HepG2 (cell line): ENCODE results near the gene RPS6KL1. TPM values are rescaled to one million over a fixed set of nuclear protein-coding genes. Genes with fewer than 3 reads are reported as not detected.

Source experiments
- ATAD3A ChIP-seq: sonication (generic); formaldehyde crosslinking; IDR thresholded peaks from 2 replicates; pipeline ENCODE4 v1.4.0; 2020; ENCODE audit warnings: missing genetic modification reagents
- ATF1 ChIP-seq: IDR thresholded peaks from 2 replicates; pipeline ENCODE4 v1.6.1; 2016; ENCODE audit warnings: mild to moderate bottlenecking, control low read depth
- BHLHE40 ChIP-seq: IDR thresholded peaks from 2 replicates; pipeline ENCODE4 v1.6.1; 2011; ENCODE audit warnings: low read length, improper control_type of control experiment
- CCAR2 ChIP-seq: fragments of 200-400 bp; formaldehyde crosslinking; optimal IDR thresholded peaks from 2 replicates; pipeline ENCODE3; 2018; ENCODE audit warnings: low read depth, mild to moderate bottlenecking, low read length, moderate library complexity
- ETV5 ChIP-seq: IDR thresholded peaks from 2 replicates; pipeline ENCODE4 v1.6.1; 2018; ENCODE audit warnings: missing biosample characterization, missing genetic modification reagents, inconsistent platforms, borderline replicate concordance
- HDAC6 ChIP-seq: fragments of 200-600 bp; sonication (generic); IDR thresholded peaks from 2 replicates; pipeline ENCODE4 v1.7.0; 2017; ENCODE audit warnings: mild to moderate bottlenecking, antibody characterized with exemption, low read length, low read depth
- HOXA3 ChIP-seq: sonication (generic); formaldehyde crosslinking; IDR thresholded peaks from 2 replicates; pipeline ENCODE4 v1.5.0; 2020; ENCODE audit warnings: missing genetic modification reagents
- IRF9 ChIP-seq: sonication (generic); formaldehyde crosslinking; IDR thresholded peaks from 2 replicates; pipeline ENCODE4 v1.8.0; 2022; ENCODE audit warnings: missing genetic modification reagents, mild to moderate bottlenecking, borderline replicate concordance
- KDM1A ChIP-seq: IDR thresholded peaks from 2 replicates; pipeline ENCODE4 v1.6.1; 2016; ENCODE audit warnings: missing compliant biosample characterization
- MAF1 ChIP-seq: sonication (generic); formaldehyde crosslinking; IDR thresholded peaks from 2 replicates; pipeline ENCODE4 v1.5.0; 2020; ENCODE audit warnings: missing genetic modification reagents, borderline replicate concordance
- MLXIP ChIP-seq: sonication (generic); formaldehyde crosslinking; IDR thresholded peaks from 2 replicates; pipeline ENCODE4 v1.9.0; 2021; ENCODE audit warnings: missing genetic modification reagents, borderline replicate concordance
- NFE2L2 ChIP-seq: fragments of 150-350 bp; IDR thresholded peaks from 2 replicates; pipeline ENCODE4 v1.6.1; 2014; ENCODE audit warnings: low read length
- REXO4 ChIP-seq: sonication (generic); formaldehyde crosslinking; IDR thresholded peaks from 2 replicates; pipeline ENCODE4 v1.8.0; 2022; ENCODE audit warnings: missing genetic modification reagents, mild to moderate bottlenecking, borderline replicate concordance
- SMARCE1 ChIP-seq: fragments of 450-650 bp; IDR thresholded peaks from 2 replicates; pipeline ENCODE4 v1.6.1; 2017; ENCODE audit warnings: borderline replicate concordance
- TP53 ChIP-seq: sonication (generic); formaldehyde crosslinking; conservative IDR thresholded peaks from 2 replicates; pipeline ENCODE4 v1.4.0; 2020; ENCODE audit warnings: missing genetic modification reagents
- ZMAT3 ChIP-seq: sonication (generic); formaldehyde crosslinking; conservative IDR thresholded peaks from 2 replicates; pipeline ENCODE4 v1.7.0; 2021; ENCODE audit warnings: missing genetic modification reagents
- ZNF124 ChIP-seq: sonication (generic); formaldehyde crosslinking; IDR thresholded peaks from 2 replicates; pipeline ENCODE4 v1.4.0; 2020; ENCODE audit warnings: missing genetic modification reagents
- ZNF160 ChIP-seq: sonication (generic); formaldehyde crosslinking; IDR thresholded peaks from 2 replicates; pipeline ENCODE4 v1.8.0; 2022; ENCODE audit warnings: mild to moderate bottlenecking, inconsistent platforms, missing genetic modification reagents
- ZNF260 ChIP-seq: sonication (generic); formaldehyde crosslinking; IDR thresholded peaks from 2 replicates; pipeline ENCODE4 v1.4.0; 2020; ENCODE audit warnings: missing genetic modification reagents, low read depth, mild to moderate bottlenecking, borderline replicate concordance
- ZNF501 ChIP-seq: sonication (generic); formaldehyde crosslinking; IDR thresholded peaks from 2 replicates; pipeline ENCODE4 v1.5.1; 2020; ENCODE audit warnings: mild to moderate bottlenecking, moderate library complexity, missing genetic modification reagents
- ZNF615 ChIP-seq: sonication (generic); formaldehyde crosslinking; IDR thresholded peaks from 2 replicates; pipeline ENCODE4 v1.5.0; 2020; ENCODE audit warnings: mild to moderate bottlenecking, missing genetic modification reagents, borderline replicate concordance
- ZNF83 ChIP-seq: sonication (generic); formaldehyde crosslinking; IDR thresholded peaks from 2 replicates; pipeline ENCODE4 v1.4.0; 2020; ENCODE audit warnings: missing genetic modification reagents, mild to moderate bottlenecking, borderline replicate concordance
- ZSCAN12 ChIP-seq: sonication (generic); formaldehyde crosslinking; IDR thresholded peaks from 2 replicates; pipeline ENCODE4 v1.9.0; 2021; ENCODE audit warnings: mild to moderate bottlenecking, missing genetic modification reagents
- polyA plus RNA-seq, 8 experiments: library from polyadenylated mRNA; depleted of rRNA in 3 of 8; stranded (reverse) in 7 of 8; unstranded in 1 of 8; fragments of >200 nt; fragmentation: Illumina TruSeq in 4 of 8; extraction: Trizol in 4 of 8; gene quantifications; 2 replicates each; pipeline versions ENCODE4 v1.2.1 to v1.2.3, GENCODE V29; 2011 to 2016; ENCODE audit warnings: low read depth in 4 of 8, missing spikeins in 1 of 8, mixed read lengths in 1 of 8; ENCODE audit not compliant: insufficient read depth in 1 of 8
- total RNA-seq, 5 experiments: library from RNA; depleted of rRNA; stranded (reverse); fragments of >200 nt; fragmentation: Illumina TruSeq; extraction: Trizol; gene quantifications; 2 replicates each; pipeline ENCODE4 v1.2.3, GENCODE V29; 2016; ENCODE audit warnings: low read depth in 1 of 5
- TF ChIP-seq, protein P1 (sequence below): sonication (generic); formaldehyde crosslinking; IDR thresholded peaks from 2 replicates; pipeline ENCODE4 v1.4.0; 2020; ENCODE audit warnings: missing genetic modification reagents; ENCODE audit errors: not compliant biosample characterization
- TF ChIP-seq, protein P2 (sequence below): sonication (generic); formaldehyde crosslinking; conservative IDR thresholded peaks from 2 replicates; pipeline ENCODE4 v1.4.0; 2020; ENCODE audit warnings: missing genetic modification reagents

The RPS6KL1 gene
- total and polyA plus RNA-seq, 2 of the 13 experiments (the other 11 are each of a cell fraction or from before 2014, with no cell fraction given), result 6.5 to 11.5 TPM

DNA sequence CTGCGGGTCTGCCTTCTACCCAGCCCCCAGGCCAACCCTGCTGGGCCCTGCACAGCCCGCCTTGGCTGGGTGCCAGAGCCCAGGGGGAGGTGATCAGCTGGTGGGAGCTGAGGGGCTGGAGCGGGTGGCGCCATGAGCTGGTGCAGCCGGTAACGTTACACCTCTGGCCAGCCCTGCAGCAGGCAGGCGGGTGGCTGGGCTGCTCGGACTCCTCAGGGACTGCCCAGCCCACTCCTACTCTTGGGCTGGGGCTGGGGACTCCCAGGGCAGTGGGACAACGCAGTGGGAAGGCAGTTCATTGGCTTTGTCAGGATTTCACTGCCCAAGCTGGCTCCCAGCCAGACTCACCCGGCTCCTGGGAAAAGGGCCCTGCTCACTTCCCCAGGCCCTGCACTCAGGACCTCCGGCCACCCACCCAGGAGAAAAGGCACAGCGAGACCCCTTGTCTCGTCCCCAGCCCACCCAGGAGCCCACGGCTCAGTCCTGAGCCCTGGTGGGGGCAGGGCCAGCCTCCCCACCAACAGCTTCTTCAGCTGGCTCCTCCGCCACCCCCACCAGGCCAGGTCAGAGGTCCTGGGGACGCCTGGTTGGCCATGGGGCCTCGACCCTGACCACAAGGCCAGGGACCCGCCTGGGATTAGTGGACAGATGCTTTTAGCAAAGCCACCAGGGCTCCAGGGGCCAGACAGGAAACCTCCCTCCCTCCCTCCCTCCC is 31.3 kb upstream of the RPS6KL1 start (continued):
- no peak for TF ChIP-seq MLXIP (CRISPR knock-in tag)
- TF ChIP-seq ATAD3A (CRISPR knock-in tag), result no peak
- TF ChIP-seq NFE2L2, result no peak
- TF ChIP-seq, protein P1, sequence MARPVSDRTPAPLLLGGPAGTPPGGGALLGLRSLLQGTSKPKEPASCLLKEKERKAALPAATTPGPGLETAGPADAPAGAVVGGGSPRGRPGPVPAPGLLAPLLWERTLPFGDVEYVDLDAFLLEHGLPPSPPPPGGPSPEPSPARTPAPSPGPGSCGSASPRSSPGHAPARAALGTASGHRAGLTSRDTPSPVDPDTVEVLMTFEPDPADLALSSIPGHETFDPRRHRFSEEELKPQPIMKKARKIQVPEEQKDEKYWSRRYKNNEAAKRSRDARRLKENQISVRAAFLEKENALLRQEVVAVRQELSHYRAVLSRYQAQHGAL, result no peak
- no peak for TF ChIP-seq ZSCAN12
- no peak for TF ChIP-seq ZNF615 (CRISPR knock-in tag)
- 0 out of 2 replicates have a peak, but pooled peaks have one; percentile 14 for TF ChIP-seq TP53 (CRISPR knock-in tag)
- TF ChIP-seq HDAC6, result no peak
- TF ChIP-seq SMARCE1, result no peak
- TF ChIP-seq ZNF83, result no peak
- TF ChIP-seq ETV5 (CRISPR knock-in tag), result no peak; the same call in 1 of the 2 replicates
- no peak for TF ChIP-seq REXO4 (CRISPR knock-in tag)
- no peak for TF ChIP-seq CCAR2
- TF ChIP-seq ZNF260 (CRISPR knock-in tag), result no peak
- no peak; the same call in 1 of the 2 replicates for TF ChIP-seq MAF1 (CRISPR knock-in tag)
- TF ChIP-seq KDM1A, result no peak
- TF ChIP-seq BHLHE40, result no peak
- no peak for TF ChIP-seq HOXA3 (CRISPR knock-in tag)
- no peak for TF ChIP-seq ZNF160 (CRISPR knock-in tag)
- no peak for TF ChIP-seq ZNF501 (CRISPR knock-in tag)
- TF ChIP-seq IRF9 (CRISPR knock-in tag), result 0 out of 2 replicates have a peak, but pooled peaks have one; percentile 16
- TF ChIP-seq ATF1, result no peak
- no peak for TF ChIP-seq ZNF124 (CRISPR knock-in tag)
- TF ChIP-seq ZMAT3, result peak; percentile 59; the same call in 1 of the 2 replicates
- TF ChIP-seq, protein P2, sequence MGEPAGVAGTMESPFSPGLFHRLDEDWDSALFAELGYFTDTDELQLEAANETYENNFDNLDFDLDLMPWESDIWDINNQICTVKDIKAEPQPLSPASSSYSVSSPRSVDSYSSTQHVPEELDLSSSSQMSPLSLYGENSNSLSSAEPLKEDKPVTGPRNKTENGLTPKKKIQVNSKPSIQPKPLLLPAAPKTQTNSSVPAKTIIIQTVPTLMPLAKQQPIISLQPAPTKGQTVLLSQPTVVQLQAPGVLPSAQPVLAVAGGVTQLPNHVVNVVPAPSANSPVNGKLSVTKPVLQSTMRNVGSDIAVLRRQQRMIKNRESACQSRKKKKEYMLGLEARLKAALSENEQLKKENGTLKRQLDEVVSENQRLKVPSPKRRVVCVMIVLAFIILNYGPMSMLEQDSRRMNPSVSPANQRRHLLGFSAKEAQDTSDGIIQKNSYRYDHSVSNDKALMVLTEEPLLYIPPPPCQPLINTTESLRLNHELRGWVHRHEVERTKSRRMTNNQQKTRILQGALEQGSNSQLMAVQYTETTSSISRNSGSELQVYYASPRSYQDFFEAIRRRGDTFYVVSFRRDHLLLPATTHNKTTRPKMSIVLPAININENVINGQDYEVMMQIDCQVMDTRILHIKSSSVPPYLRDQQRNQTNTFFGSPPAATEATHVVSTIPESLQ (CRISPR knock-in tag), result no peak
